NCI-H82 (cell line): ENCODE measurements around the gene APBA2.

Experiments
- DNase-seq: peaks from one replicate; lab custom pipeline; 2025; lab: John Stamatoyannopoulos, UW

Gene APBA2

GRCh38 chr15:28935316-28935715 is 49.5 kb downstream of the APBA2 start:
- DNase-seq: peak; percentile 27

- DNase-seq: no peak
These were observed 50.3 kb downstream of the APBA2 start for GRCh38 chr15:28936081-28936480.

GRCh38 chr15:28936481-28936881 is 50.7 kb downstream of the APBA2 start:
- no peak for DNase-seq

- DNase-seq: no peak
These were observed 51.5 kb downstream of the APBA2 start for GRCh38 chr15:28937271-28937670.

- DNase-seq: no peak
These were observed 56.3 kb downstream of the APBA2 start for GRCh38 chr15:28942046-28942445.

GRCh38 chr15:28942571-28942970 is 56.8 kb downstream of the APBA2 start:
- DNase-seq: no peak

- DNase-seq: no peak
These were observed 57.4 kb downstream of the APBA2 start for GRCh38 chr15:28943146-28943545.

- no peak for DNase-seq
These were observed 57.9 kb downstream of the APBA2 start for GRCh38 chr15:28943611-28944230.

- DNase-seq: no peak
These were observed 58.5 kb downstream of the APBA2 start for GRCh38 chr15:28944286-28944685.

GRCh38 chr15:28944696-28945300 is 59.0 kb downstream of the APBA2 start:
- DNase-seq: no peak

- no peak for DNase-seq
These were observed 60.0 kb downstream of the APBA2 start for GRCh38 chr15:28945626-28946230.

- DNase-seq: no peak
These were observed 61.0 kb downstream of the APBA2 start for GRCh38 chr15:28946803-28947202.

GRCh38 chr15:28947221-28947674 is 61.5 kb downstream of the APBA2 start:
- DNase-seq: no peak

GRCh38 chr15:28948036-28948435 is 62.3 kb downstream of the APBA2 start:
- no peak for DNase-seq

GRCh38 chr15:28950916-28951315 is 65.1 kb downstream of the APBA2 start:
- no peak for DNase-seq

- no peak for DNase-seq
These were observed 67.1 kb downstream of the APBA2 start for GRCh38 chr15:28952666-28953491.

- no peak for DNase-seq
These were observed 67.9 kb downstream of the APBA2 start for GRCh38 chr15:28953573-28954195.

- no peak for DNase-seq
These were observed 68.8 kb downstream of the APBA2 start for GRCh38 chr15:28954466-28955159.

GRCh38 chr15:28955160-28955992 is 69.6 kb downstream of the APBA2 start:
- no peak for DNase-seq

- no peak for DNase-seq
These were observed 70.2 kb downstream of the APBA2 start for GRCh38 chr15:28955993-28956421.

GRCh38 chr15:28956491-28956890 is 70.7 kb downstream of the APBA2 start:
- DNase-seq: no peak
